Measurements from ENCODE around the gene IFTAP.

- no peak for TF ChIP-seq POLR2A (IDR thresholded peaks at IDR 0.05; ENCODE audit: low read depth, low read length)
- no peak for TF ChIP-seq CTCF (IDR thresholded peaks at IDR 0.05; ENCODE audit: extremely low read depth in 1 of 2, insufficient read depth in 1 of 2, low read depth in 1 of 2, low read length in 2 of 2)
- TF ChIP-seq EZH2 (IDR thresholded peaks at IDR 0.05; ENCODE audit: borderline replicate concordance, low read depth, low read length, severe bottlenecking) = no peak
- TF ChIP-seq JUN (IDR thresholded peaks at IDR 0.05; ENCODE audit: borderline replicate concordance, insufficient read depth, insufficient read length, low read depth) = no peak
These were observed 25.9 kb downstream of the IFTAP start for GRCh38 chr11:36620246-36620645.

Data from endothelial cell of umbilical vein (primary cell).